Adipocyte (in vitro differentiated cells): Measurements from ENCODE around the gene SLC9A9.
A peak's percentile ranks its signal among the peaks of the same experiment; 100 is the strongest.

Experiments used
- DNase-seq: peaks from one replicate; pipeline ENCODE4 v3.0.0-alpha.2; 2015; ENCODE audit warnings: low read depth
- H3K27me3 ChIP-seq: replicated peaks from 2 replicates; pipeline ENCODE4 v1.7.0; 2013; ENCODE audit warnings: mild to moderate bottlenecking, low read length, moderate library complexity; ENCODE audit not compliant: control insufficient read depth, insufficient read depth
- H3K36me3 ChIP-seq: 2 replicates; pipeline ENCODE4 v1.7.0; 2013; ENCODE audit warnings: low read length, mild to moderate bottlenecking, moderate library complexity; ENCODE audit not compliant: control insufficient read depth, insufficient read depth, severe bottlenecking
- H3K4me1 ChIP-seq: 2 replicates; pipeline ENCODE4 v1.7.0; 2013; ENCODE audit warnings: mild to moderate bottlenecking, low read length, moderate library complexity; ENCODE audit not compliant: control insufficient read depth, insufficient read depth
- H3K4me3 ChIP-seq: 2 replicates; pipeline ENCODE4 v1.7.0; 2013; ENCODE audit warnings: mild to moderate bottlenecking, low read length, moderate library complexity
- H3K9ac ChIP-seq: 2 replicates; pipeline ENCODE4 v1.7.0; 2013; ENCODE audit warnings: mild to moderate bottlenecking, low read length, moderate library complexity
- H3K9me3 ChIP-seq: 2 replicates; pipeline ENCODE4 v1.7.0; 2013; ENCODE audit warnings: mild to moderate bottlenecking, low read length, moderate library complexity; ENCODE audit not compliant: control insufficient read depth

The SLC9A9 gene

GRCh38 chr3:143469159-143469558, 379.1 kb downstream of the SLC9A9 start:
- Histone ChIP-seq H3K9ac (no peak overlapping the region), H3K4me3 (no peak overlapping the region), H3K36me3 (no peaks in the 10 kb centered on the region), H3K27me3 (no peaks in the 10 kb centered on the region), H3K4me1 (no peaks in the 10 kb centered on the region), H3K9me3 (no peaks in the 10 kb centered on the region)
- DNase-seq: no peak

GRCh38 chr3:143465666-143466065, 382.6 kb downstream of the SLC9A9 start:
- H3K4me3 ChIP-seq: no peak overlapping the region
- H3K9me3 ChIP-seq: no peaks in the 10 kb centered on the region
- H3K27me3 ChIP-seq: no peaks in the 10 kb centered on the region
- H3K9ac ChIP-seq: no peak overlapping the region
- no peak for DNase-seq
- no peaks in the 10 kb centered on the region for H3K4me1 ChIP-seq
- no peaks in the 10 kb centered on the region for H3K36me3 ChIP-seq

GRCh38 chr3:143464850-143465249, 383.4 kb downstream of the SLC9A9 start:
- DNase-seq: no peak
- Histone ChIP-seq H3K27me3 (no peaks in the 10 kb centered on the region), H3K4me1 (no peaks in the 10 kb centered on the region), H3K9ac (no peak overlapping the region), H3K4me3 (no peak overlapping the region), H3K9me3 (no peaks in the 10 kb centered on the region), H3K36me3 (no peaks in the 10 kb centered on the region)

- Histone ChIP-seq H3K36me3 (no peaks in the 10 kb centered on the region), H3K27me3 (no peaks in the 10 kb centered on the region), H3K9me3 (peaks cover 6% of the 10 kb centered on the region), H3K9ac (no peak overlapping the region), H3K4me1 (no peaks in the 10 kb centered on the region), H3K4me3 (no peak overlapping the region)
- no peak for DNase-seq
These were observed 392.8 kb downstream of the SLC9A9 start for GRCh38 chr3:143455480-143455879.

- no peak for DNase-seq
- no peaks in the 10 kb centered on the region for H3K36me3 ChIP-seq
- H3K9ac ChIP-seq: no peak overlapping the region
- no peak overlapping the region for H3K4me3 ChIP-seq
- no peaks in the 10 kb centered on the region for H3K9me3 ChIP-seq
- H3K4me1 ChIP-seq: no peaks in the 10 kb centered on the region
- no peaks in the 10 kb centered on the region for H3K27me3 ChIP-seq
These were observed 397.6 kb downstream of the SLC9A9 start for GRCh38 chr3:143450632-143451031.

- Histone ChIP-seq H3K4me1 (peaks cover 12% of the 10 kb centered on the region), H3K27me3 (no peaks in the 10 kb centered on the region), H3K9me3 (no peaks in the 10 kb centered on the region), H3K4me3 (no peak overlapping the region), H3K36me3 (no peaks in the 10 kb centered on the region), H3K9ac (no peak overlapping the region)
- DNase-seq: no peak
These were observed 400.8 kb downstream of the SLC9A9 start for GRCh38 chr3:143447491-143447890.

- no peaks in the 10 kb centered on the region for H3K27me3 ChIP-seq
- H3K9ac ChIP-seq: no peak overlapping the region
- H3K9me3 ChIP-seq: no peaks in the 10 kb centered on the region
- no peaks in the 10 kb centered on the region for H3K36me3 ChIP-seq
- H3K4me1 ChIP-seq: peaks cover 12% of the 10 kb centered on the region
- no peak for DNase-seq
- H3K4me3 ChIP-seq: no peak overlapping the region
These were observed 403.1 kb downstream of the SLC9A9 start for GRCh38 chr3:143445118-143445517.

- H3K9ac ChIP-seq: peak overlapping the region; percentile 31
- peaks cover 12% of the 10 kb centered on the region for H3K4me1 ChIP-seq
- H3K4me3 ChIP-seq: peak overlapping the region; percentile 40
- H3K27me3 ChIP-seq: no peaks in the 10 kb centered on the region
- H3K9me3 ChIP-seq: no peaks in the 10 kb centered on the region
- H3K36me3 ChIP-seq: no peaks in the 10 kb centered on the region
- peak; percentile 75 for DNase-seq
These were observed 404.4 kb downstream of the SLC9A9 start for GRCh38 chr3:143443851-143444331.

GRCh38 chr3:143442814-143443447, 405.3 kb downstream of the SLC9A9 start:
- no peak for DNase-seq
- H3K4me3 ChIP-seq: peak overlapping the region; percentile 14

GRCh38 chr3:143441516-143442171, 406.6 kb downstream of the SLC9A9 start:
- no peak overlapping the region for H3K4me3 ChIP-seq
- H3K9me3 ChIP-seq: no peaks in the 10 kb centered on the region
- H3K27me3 ChIP-seq: no peaks in the 10 kb centered on the region
- no peaks in the 10 kb centered on the region for H3K36me3 ChIP-seq
- peaks cover 16% of the 10 kb centered on the region for H3K4me1 ChIP-seq
- no peak for DNase-seq
- H3K9ac ChIP-seq: no peak overlapping the region

More at GRCh38 chr3:143442814-143443447, 405.3 kb downstream of the SLC9A9 start:
- Histone ChIP-seq H3K9ac (no peak overlapping the region), H3K9me3 (no peaks in the 10 kb centered on the region), H3K36me3 (no peaks in the 10 kb centered on the region), H3K27me3 (no peaks in the 10 kb centered on the region), H3K4me1 (peaks cover 12% of the 10 kb centered on the region)

- no peaks in the 10 kb centered on the region for H3K9me3 ChIP-seq
- no peak overlapping the region for H3K4me3 ChIP-seq
- H3K4me1 ChIP-seq: peaks cover 24% of the 10 kb centered on the region
- no peak overlapping the region for H3K9ac ChIP-seq
- H3K27me3 ChIP-seq: no peaks in the 10 kb centered on the region
- DNase-seq: peak; percentile 47
- H3K36me3 ChIP-seq: no peaks in the 10 kb centered on the region
These were observed 408.5 kb downstream of the SLC9A9 start for GRCh38 chr3:143439817-143440216.
